Neural cell (in vitro differentiated cells): Measurements from ENCODE around the gene NPNT. TPM values are rescaled to one million over a fixed set of nuclear protein-coding genes. Genes with fewer than 3 reads are reported as not detected.

Experiments
- H2AFZ ChIP-seq: fragments of 200-600, 300-800 bp; sonication (generic), shearing (Covaris generic); 2 replicates; pipeline ENCODE4 v1.6.0; 2014; ENCODE audit warnings: low read depth, mild to moderate bottlenecking, antibody characterized with exemption, low read length, moderate library complexity
- H3F3A ChIP-seq: fragments of 200-600 bp; shearing (Covaris generic); 2 replicates; pipeline ENCODE4 v1.6.1; 2016; ENCODE audit warnings: mild to moderate bottlenecking, moderate library complexity, mixed read lengths, antibody characterized with exemption, low read length; ENCODE audit not compliant: insufficient read depth, poor library complexity, severe bottlenecking
- H3K27ac ChIP-seq: fragments of 200-600, 300-800 bp; sonication (generic), shearing (Covaris generic); 2 replicates; pipeline ENCODE4 v1.5.1; 2014; ENCODE audit warnings: mild to moderate bottlenecking, low read length, moderate library complexity
- H3K27me3 ChIP-seq: fragments of 300-800, 200-600 bp; sonication (generic), shearing (Covaris generic); 2 replicates; pipeline ENCODE4 v1.6.0; 2014; ENCODE audit warnings: mild to moderate bottlenecking, low read depth, low read length, moderate library complexity; ENCODE audit not compliant: insufficient read depth
- H3K36me3 ChIP-seq: fragments of 300-800, 200-600 bp; sonication (generic), shearing (Covaris generic); 2 replicates; pipeline ENCODE4 v1.5.1; 2014; ENCODE audit warnings: mild to moderate bottlenecking, antibody characterized with exemption, low read length, moderate library complexity; ENCODE audit not compliant: insufficient read depth
- H3K4me2 ChIP-seq: fragments of 300-800, 200-600 bp; sonication (generic), shearing (Covaris generic); 2 replicates; pipeline ENCODE4 v1.6.0; 2014; ENCODE audit warnings: mild to moderate bottlenecking, low read length
- H3K4me3 ChIP-seq: fragments of 300-800, 200-600 bp; sonication (generic), shearing (Covaris generic); 2 replicates; pipeline ENCODE4 v1.5.1; 2014; ENCODE audit warnings: mild to moderate bottlenecking, low read length, moderate library complexity
- H3K79me2 ChIP-seq: fragments of 200-600 bp; shearing (Covaris generic); replicated peaks from 2 replicates; pipeline ENCODE4 v1.6.0; 2014; ENCODE audit warnings: mild to moderate bottlenecking, low read length, moderate library complexity; ENCODE audit not compliant: insufficient read depth
- H3K9ac ChIP-seq: fragments of 300-800, 200-600 bp; sonication (generic), shearing (Covaris generic); 2 replicates; pipeline ENCODE4 v1.6.1; 2016; ENCODE audit warnings: mild to moderate bottlenecking, low read length, mixed read lengths
- H3K9me2 ChIP-seq: fragments of 200-600 bp; shearing (Covaris generic); 2 replicates; pipeline ENCODE4 v1.6.1; 2016; ENCODE audit warnings: mild to moderate bottlenecking, low read length, mixed read lengths; ENCODE audit not compliant: insufficient read depth
- H3K9me3 ChIP-seq: fragments of 200-600, 300-800 bp; sonication (generic), shearing (Covaris generic); 2 replicates; pipeline ENCODE4 v1.6.1; 2016; ENCODE audit warnings: mild to moderate bottlenecking, mixed run types, low read length, moderate library complexity, mixed read lengths
- H4K20me1 ChIP-seq: fragments of 200-600 bp; shearing (Covaris generic); 2 replicates; pipeline ENCODE4 v1.6.1; 2016; ENCODE audit warnings: mild to moderate bottlenecking, mixed run types; ENCODE audit not compliant: insufficient read depth
- EP300 ChIP-seq: fragments of 450-650 bp; conservative IDR thresholded peaks from 2 replicates; pipeline ENCODE4 v1.6.1; 2014; ENCODE audit warnings: antibody characterized with exemption, mild to moderate bottlenecking, moderate library complexity; ENCODE audit not compliant: poor library complexity, severe bottlenecking
- EZH2 ChIP-seq: fragments of 200-600, 300-800 bp; shearing (Covaris generic), sonication (generic); IDR thresholded peaks from 2 replicates; pipeline ENCODE4 v1.6.1; 2014; ENCODE audit warnings: antibody characterized with exemption, low read length, borderline replicate concordance, mild to moderate bottlenecking; ENCODE audit not compliant: insufficient read depth, poor library complexity, severe bottlenecking
- MXI1 ChIP-seq: fragments of 450-650 bp; conservative IDR thresholded peaks from 2 replicates; pipeline ENCODE4 v1.6.1; 2014; ENCODE audit warnings: antibody characterized with exemption, mild to moderate bottlenecking; ENCODE audit not compliant: poor library complexity, severe bottlenecking
- POLR2AphosphoS5 ChIP-seq: IDR thresholded peaks from 2 replicates; pipeline ENCODE4 v1.6.1; 2012
- RAD21 ChIP-seq: fragments of 450-650 bp; conservative IDR thresholded peaks from 2 replicates; pipeline ENCODE4 v1.6.1; 2014; ENCODE audit warnings: antibody characterized with exemption, mild to moderate bottlenecking, moderate library complexity
- SMC3 ChIP-seq: fragments of 450-650 bp; conservative IDR thresholded peaks from 2 replicates; pipeline ENCODE4 v1.6.1; 2014; ENCODE audit warnings: antibody characterized with exemption, mild to moderate bottlenecking, moderate library complexity; ENCODE audit not compliant: poor library complexity
- TAF1 ChIP-seq: IDR thresholded peaks from 2 replicates; pipeline ENCODE4 v1.6.1; 2012; ENCODE audit warnings: low read depth
- polyA plus RNA-seq: library from polyadenylated mRNA; depleted of rRNA; stranded (reverse); fragments of >200 nt; gene quantifications from 2 replicates; pipeline ENCODE4 v1.2.3, GENCODE V29; 2014
- TF ChIP-seq, protein P1 (sequence below): IDR thresholded peaks from 2 replicates; pipeline ENCODE4 v1.6.1; 2012; ENCODE audit warnings: borderline replicate concordance
- TF ChIP-seq, protein P2 (sequence below): fragments of 450-650 bp; IDR thresholded peaks from 2 replicates; pipeline ENCODE4 v1.5.1; 2014; ENCODE audit warnings: antibody characterized with exemption, mild to moderate bottlenecking, moderate library complexity; ENCODE audit not compliant: poor library complexity, severe bottlenecking

Gene NPNT
- polyA plus RNA-seq, 1 donor from 2014 or later, result 2.6 TPM

GRCh38 chr4:105937759-105938158 lies 42.5 kb downstream of the NPNT start:
- Histone ChIP-seq H3K9me3 (no peaks in the 10 kb centered on the region), H3F3A (no peaks in the 10 kb centered on the region), H3K79me2 (no peaks in the 10 kb centered on the region), H2AFZ (no peak overlapping the region), H3K27me3 (no peaks in the 10 kb centered on the region), H3K9me2 (no peaks in the 10 kb centered on the region), H3K9ac (no peak overlapping the region), H3K4me2 (no peak overlapping the region), H3K27ac (no peak overlapping the region), H4K20me1 (no peaks in the 10 kb centered on the region), H3K4me3 (no peak overlapping the region), H3K36me3 (no peaks in the 10 kb centered on the region)
- TF ChIP-seq, protein P1, sequence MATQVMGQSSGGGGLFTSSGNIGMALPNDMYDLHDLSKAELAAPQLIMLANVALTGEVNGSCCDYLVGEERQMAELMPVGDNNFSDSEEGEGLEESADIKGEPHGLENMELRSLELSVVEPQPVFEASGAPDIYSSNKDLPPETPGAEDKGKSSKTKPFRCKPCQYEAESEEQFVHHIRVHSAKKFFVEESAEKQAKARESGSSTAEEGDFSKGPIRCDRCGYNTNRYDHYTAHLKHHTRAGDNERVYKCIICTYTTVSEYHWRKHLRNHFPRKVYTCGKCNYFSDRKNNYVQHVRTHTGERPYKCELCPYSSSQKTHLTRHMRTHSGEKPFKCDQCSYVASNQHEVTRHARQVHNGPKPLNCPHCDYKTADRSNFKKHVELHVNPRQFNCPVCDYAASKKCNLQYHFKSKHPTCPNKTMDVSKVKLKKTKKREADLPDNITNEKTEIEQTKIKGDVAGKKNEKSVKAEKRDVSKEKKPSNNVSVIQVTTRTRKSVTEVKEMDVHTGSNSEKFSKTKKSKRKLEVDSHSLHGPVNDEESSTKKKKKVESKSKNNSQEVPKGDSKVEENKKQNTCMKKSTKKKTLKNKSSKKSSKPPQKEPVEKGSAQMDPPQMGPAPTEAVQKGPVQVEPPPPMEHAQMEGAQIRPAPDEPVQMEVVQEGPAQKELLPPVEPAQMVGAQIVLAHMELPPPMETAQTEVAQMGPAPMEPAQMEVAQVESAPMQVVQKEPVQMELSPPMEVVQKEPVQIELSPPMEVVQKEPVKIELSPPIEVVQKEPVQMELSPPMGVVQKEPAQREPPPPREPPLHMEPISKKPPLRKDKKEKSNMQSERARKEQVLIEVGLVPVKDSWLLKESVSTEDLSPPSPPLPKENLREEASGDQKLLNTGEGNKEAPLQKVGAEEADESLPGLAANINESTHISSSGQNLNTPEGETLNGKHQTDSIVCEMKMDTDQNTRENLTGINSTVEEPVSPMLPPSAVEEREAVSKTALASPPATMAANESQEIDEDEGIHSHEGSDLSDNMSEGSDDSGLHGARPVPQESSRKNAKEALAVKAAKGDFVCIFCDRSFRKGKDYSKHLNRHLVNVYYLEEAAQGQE, result no peak
- TF ChIP-seq, protein P2, sequence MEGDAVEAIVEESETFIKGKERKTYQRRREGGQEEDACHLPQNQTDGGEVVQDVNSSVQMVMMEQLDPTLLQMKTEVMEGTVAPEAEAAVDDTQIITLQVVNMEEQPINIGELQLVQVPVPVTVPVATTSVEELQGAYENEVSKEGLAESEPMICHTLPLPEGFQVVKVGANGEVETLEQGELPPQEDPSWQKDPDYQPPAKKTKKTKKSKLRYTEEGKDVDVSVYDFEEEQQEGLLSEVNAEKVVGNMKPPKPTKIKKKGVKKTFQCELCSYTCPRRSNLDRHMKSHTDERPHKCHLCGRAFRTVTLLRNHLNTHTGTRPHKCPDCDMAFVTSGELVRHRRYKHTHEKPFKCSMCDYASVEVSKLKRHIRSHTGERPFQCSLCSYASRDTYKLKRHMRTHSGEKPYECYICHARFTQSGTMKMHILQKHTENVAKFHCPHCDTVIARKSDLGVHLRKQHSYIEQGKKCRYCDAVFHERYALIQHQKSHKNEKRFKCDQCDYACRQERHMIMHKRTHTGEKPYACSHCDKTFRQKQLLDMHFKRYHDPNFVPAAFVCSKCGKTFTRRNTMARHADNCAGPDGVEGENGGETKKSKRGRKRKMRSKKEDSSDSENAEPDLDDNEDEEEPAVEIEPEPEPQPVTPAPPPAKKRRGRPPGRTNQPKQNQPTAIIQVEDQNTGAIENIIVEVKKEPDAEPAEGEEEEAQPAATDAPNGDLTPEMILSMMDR, result no peak
- TF ChIP-seq SMC3 (no peak), EP300 (no peak), EZH2 (no peak), MXI1 (no peak), POLR2AphosphoS5 (no peak), RAD21 (no peak), TAF1 (no peak)

- no peak overlapping the region for H3K27ac ChIP-seq
- peaks cover 2% of the 10 kb centered on the region for H3K9me3 ChIP-seq
- no peak overlapping the region for H3K4me3 ChIP-seq
- no peaks in the 10 kb centered on the region for H3K36me3 ChIP-seq
- H4K20me1 ChIP-seq, result no peaks in the 10 kb centered on the region
- TF ChIP-seq, protein P1, result no peak
- TF ChIP-seq POLR2AphosphoS5 (no peak), MXI1 (no peak), SMC3 (no peak), TAF1 (no peak), RAD21 (no peak), EP300 (no peak), EZH2 (no peak)
- TF ChIP-seq, protein P2, result no peak
- H3K4me2 ChIP-seq, result no peak overlapping the region
- no peak overlapping the region for H2AFZ ChIP-seq
- H3F3A ChIP-seq, result no peaks in the 10 kb centered on the region
- H3K9ac ChIP-seq, result no peak overlapping the region
- no peaks in the 10 kb centered on the region for H3K27me3 ChIP-seq
- H3K79me2 ChIP-seq, result no peaks in the 10 kb centered on the region
- H3K9me2 ChIP-seq, result no peaks in the 10 kb centered on the region
These were observed 48.0 kb downstream of the NPNT start for GRCh38 chr4:105943234-105943633.
